Lung (tissue), 12 donors: ENCODE measurements around the gene DOCK1. TPM values are rescaled to one million over a fixed set of nuclear protein-coding genes. Genes with fewer than 3 reads are reported as not detected.

Source experiments
- ATAC-seq: fragments of 200-7000 bp; cut with Tn5 transposase; one replicate; pipeline ENCODE4 v1.9.1; 2020; ENCODE audit warnings: moderate number of reproducible peaks; ENCODE audit not compliant: insufficient read depth, low FRiP score
- DNase-seq, 3 donors: peaks; one replicate each; pipeline ENCODE4 v3.0.0-alpha.2; 2013 to 2017
- H3K27ac ChIP-seq, 2 donors: one replicate each; pipeline ENCODE4 v1.5.1; 2013; ENCODE audit warnings: mild to moderate bottlenecking in 2 of 2, moderate library complexity in 2 of 2, control low read depth in 1 of 2, inconsistent platforms in 1 of 2, low read depth in 1 of 2, low read length in 1 of 2
- H3K27me3 ChIP-seq, 3 donors: one replicate each; pipeline ENCODE4 v1.5.1; 2013; ENCODE audit warnings: low read length in 2 of 3; ENCODE audit not compliant: control insufficient read depth in 3 of 3, insufficient read depth in 3 of 3
- H3K36me3 ChIP-seq, 4 donors: one replicate each; pipeline ENCODE4 v1.5.1; 2013; ENCODE audit warnings: low read length in 4 of 4, mild to moderate bottlenecking in 1 of 4, moderate library complexity in 1 of 4; ENCODE audit not compliant: control insufficient read depth in 4 of 4, insufficient read depth in 4 of 4
- H3K4me1 ChIP-seq, 5 donors: one replicate each; pipeline ENCODE4 v1.5.1; 2013; ENCODE audit warnings: low read length in 5 of 5, mild to moderate bottlenecking in 2 of 5, moderate library complexity in 1 of 5; ENCODE audit not compliant: control insufficient read depth in 5 of 5, insufficient read depth in 5 of 5
- H3K4me3 ChIP-seq: one replicate; pipeline ENCODE4 v1.5.1; 2013; ENCODE audit warnings: mild to moderate bottlenecking, control low read depth, moderate library complexity
- H3K9ac ChIP-seq, 2 donors: one replicate each; pipeline ENCODE4 v1.5.1; 2013; ENCODE audit warnings: low read length in 2 of 2, control low read depth in 1 of 2; ENCODE audit not compliant: insufficient read depth in 1 of 2
- H3K9me3 ChIP-seq, 4 donors: one replicate each; pipeline ENCODE4 v1.5.1; 2013; ENCODE audit warnings: low read length in 3 of 4, mild to moderate bottlenecking in 1 of 4, moderate library complexity in 1 of 4; ENCODE audit not compliant: control insufficient read depth in 4 of 4, insufficient read depth in 3 of 4
- WGBS, 2 donors: extraction: QIAGEN DNeasy Blood & Tissue Kit; methylation state at CpG; one replicate each; pipeline ENCODE4 v1.1.7; 2013; 5-methylcytosine and 5-hydroxymethylcytosine counted together
- polyA plus RNA-seq, 2 donors: library from polyadenylated mRNA; stranded (reverse); fragments of 200-250 nt; gene quantifications; one replicate each; pipeline ENCODE4 v1.2.1, GENCODE V29; 2013
- total RNA-seq, 2 donors: library from RNA; depleted of rRNA in 1 of 2; stranded (reverse); fragments of >200 nt in 1 of 2; gene quantifications; one replicate each; pipeline ENCODE4 v1.2.1, GENCODE V29; 2014 to 2021
- TF ChIP-seq, protein P1 (sequence below): IDR thresholded peaks from 2 replicates; pipeline ENCODE4 v1.5.1; 2012; ENCODE audit warnings: mild to moderate bottlenecking; ENCODE audit errors: control extremely low read depth, extremely low read depth
- donor health status: control.
- donor health status: control.
- donor health status: Bipolar disorder and iron deficiency.
- donor health status: healthy.
- donor health status: DM: yes; HTN: yes; CAD: no.

DOCK1 gene
- total and polyA plus RNA-seq, 4 donors = 11.2 to 102 (median 30.5) TPM

GRCh38 chr10:127132451-127132850 lies 227.2 kb downstream of the DOCK1 start:
- peak in 1 of 3 donors; percentile 35 for DNase-seq
- Histone ChIP-seq H3K9ac (no peak overlapping the region), H3K27me3 (no peaks in the 10 kb centered on the region), H3K4me3 (no peak overlapping the region), H3K9me3 (peaks cover 0 to 5% (median 0%) of the 10 kb centered on the region in 4 donors), H3K27ac (no peak overlapping the region), H3K36me3 (peaks cover 3 to 21% (median 12%) of the 10 kb centered on the region in 4 donors), H3K4me1 (peaks cover 0 to 6% (median 1%) of the 10 kb centered on the region in 5 donors)
- TF ChIP-seq, protein P1, sequence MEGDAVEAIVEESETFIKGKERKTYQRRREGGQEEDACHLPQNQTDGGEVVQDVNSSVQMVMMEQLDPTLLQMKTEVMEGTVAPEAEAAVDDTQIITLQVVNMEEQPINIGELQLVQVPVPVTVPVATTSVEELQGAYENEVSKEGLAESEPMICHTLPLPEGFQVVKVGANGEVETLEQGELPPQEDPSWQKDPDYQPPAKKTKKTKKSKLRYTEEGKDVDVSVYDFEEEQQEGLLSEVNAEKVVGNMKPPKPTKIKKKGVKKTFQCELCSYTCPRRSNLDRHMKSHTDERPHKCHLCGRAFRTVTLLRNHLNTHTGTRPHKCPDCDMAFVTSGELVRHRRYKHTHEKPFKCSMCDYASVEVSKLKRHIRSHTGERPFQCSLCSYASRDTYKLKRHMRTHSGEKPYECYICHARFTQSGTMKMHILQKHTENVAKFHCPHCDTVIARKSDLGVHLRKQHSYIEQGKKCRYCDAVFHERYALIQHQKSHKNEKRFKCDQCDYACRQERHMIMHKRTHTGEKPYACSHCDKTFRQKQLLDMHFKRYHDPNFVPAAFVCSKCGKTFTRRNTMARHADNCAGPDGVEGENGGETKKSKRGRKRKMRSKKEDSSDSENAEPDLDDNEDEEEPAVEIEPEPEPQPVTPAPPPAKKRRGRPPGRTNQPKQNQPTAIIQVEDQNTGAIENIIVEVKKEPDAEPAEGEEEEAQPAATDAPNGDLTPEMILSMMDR = no peak
- ATAC-seq = peak; percentile 59
- WGBS, 2 donors = 70 to 87% methylated on average over 7 of the region's 7 CpGs

- no peak for ATAC-seq
- Histone ChIP-seq H3K27me3 (no peaks in the 10 kb centered on the region), H3K4me3 (no peak overlapping the region), H3K9me3 (peaks cover 0 to 5% (median 0%) of the 10 kb centered on the region in 4 donors), H3K9ac (no peak overlapping the region), H3K4me1 (peaks cover 0 to 6% (median 1%) of the 10 kb centered on the region in 5 donors), H3K36me3 (peaks cover 3 to 21% (median 11%) of the 10 kb centered on the region in 4 donors), H3K27ac (no peak overlapping the region)
- no peak for DNase-seq
- TF ChIP-seq, protein P1 = no peak
- 94% methylated on average over 1 of the region's 1 CpG for WGBS, 2 donors
These were observed 228.0 kb downstream of the DOCK1 start for GRCh38 chr10:127133225-127133624.

DNA sequence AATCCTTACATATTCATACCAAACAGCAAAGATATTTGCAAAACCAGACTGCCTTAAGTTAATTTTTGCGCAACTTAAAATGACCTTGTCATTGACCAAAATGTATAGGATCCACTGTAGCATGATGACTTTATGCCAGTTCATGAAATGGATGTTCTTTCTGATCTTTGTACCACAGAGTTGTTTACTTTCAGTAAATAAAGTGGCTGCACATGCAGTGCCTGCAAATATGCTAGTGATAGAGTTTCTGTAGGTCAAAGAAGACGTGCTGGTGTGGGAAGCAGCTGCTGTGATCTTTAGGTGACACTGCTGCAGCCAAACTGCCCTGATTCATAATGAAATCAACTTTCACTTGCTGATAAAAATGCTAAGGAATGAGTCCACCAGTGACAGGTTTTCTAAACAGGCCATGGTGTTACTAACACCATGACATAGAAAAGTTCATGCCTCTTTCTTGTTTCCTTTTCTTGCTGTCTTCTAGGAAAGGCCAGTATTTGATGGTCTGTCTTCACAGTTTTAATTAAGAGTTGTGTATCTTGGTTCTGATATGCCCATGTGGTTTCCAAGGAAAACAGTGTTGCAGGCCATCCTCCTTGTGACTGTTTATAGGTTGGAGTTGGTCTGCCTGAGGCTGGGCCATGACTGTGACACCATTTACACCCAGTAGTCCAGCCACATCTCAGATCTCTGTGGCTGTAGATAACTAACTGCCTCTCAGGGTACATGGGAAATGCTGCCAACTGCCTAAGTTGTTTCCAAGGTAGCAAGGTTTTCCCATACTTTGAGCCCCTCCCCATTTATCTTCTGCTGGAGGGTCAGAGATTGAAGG lies 228.7 kb downstream of the DOCK1 start:
- DNase-seq (no peak), ATAC-seq (no peak)
- no peak overlapping the region for H3K9ac ChIP-seq
- peaks cover 1 to 21% (median 10%) of the 10 kb centered on the region in 4 donors for H3K36me3 ChIP-seq
- peaks cover 0 to 4% (median 0%) of the 10 kb centered on the region in 4 donors for H3K9me3 ChIP-seq
- TF ChIP-seq, protein P1 = no peak
- H3K4me1 ChIP-seq = peaks cover 0 to 6% (median 1%) of the 10 kb centered on the region in 5 donors
- H3K27me3 ChIP-seq = no peaks in the 10 kb centered on the region
- 86 to 93% methylated on average over 2 of the region's 2 CpGs for WGBS, 2 donors
- no peak overlapping the region for H3K27ac ChIP-seq
- no peak overlapping the region for H3K4me3 ChIP-seq
